ENCODE measurements around the gene B3GAT1. TPM values are rescaled to one million over a fixed set of nuclear protein-coding genes. Genes with fewer than 3 reads are reported as not detected.

B3GAT1 gene
- polyA plus RNA-seq, 1 donor from 2014 or later = 28.2 TPM

DNA sequence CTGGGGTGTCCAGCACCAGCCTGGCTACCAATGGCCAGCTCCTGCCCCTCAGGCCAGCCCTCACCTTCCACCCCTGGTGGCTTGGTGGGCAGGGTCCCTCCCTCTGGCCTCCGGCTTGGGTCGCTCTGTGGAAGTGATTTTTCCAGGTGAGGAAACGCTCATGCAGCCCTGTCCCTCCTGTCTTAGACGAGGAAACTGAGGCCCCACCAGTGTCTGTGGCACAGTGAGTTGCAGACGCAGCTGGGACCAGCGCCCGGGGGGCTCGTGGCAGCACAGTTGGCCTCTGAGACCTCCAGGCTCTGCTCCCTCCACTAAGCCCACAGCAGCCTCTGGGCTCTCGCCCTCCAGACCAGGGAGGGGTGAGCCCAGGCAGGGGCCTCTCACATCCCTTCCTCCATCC is 6.2 kb downstream of the B3GAT1 start:
- H3K79me2 ChIP-seq (replicated peaks; ENCODE audit: insufficient read depth, low read length) = peaks cover 34% of the 10 kb centered on the region
- H3K9me3 ChIP-seq (ENCODE audit: low read length) = peaks cover 5% of the 10 kb centered on the region
- TF ChIP-seq RAD21 (conservative IDR thresholded peaks at IDR 0.05) (no peak), MXI1 (conservative IDR thresholded peaks at IDR 0.05; ENCODE audit: poor library complexity, severe bottlenecking) (no peak), EZH2 (IDR thresholded peaks at IDR 0.05; ENCODE audit: borderline replicate concordance, insufficient read depth, low read length, poor library complexity, severe bottlenecking) (no peak), TAF1 (IDR thresholded peaks at IDR 0.05; ENCODE audit: low read depth) (no peak), EP300 (conservative IDR thresholded peaks at IDR 0.05; ENCODE audit: poor library complexity, severe bottlenecking) (no peak)
- TF ChIP-seq, protein P1, sequence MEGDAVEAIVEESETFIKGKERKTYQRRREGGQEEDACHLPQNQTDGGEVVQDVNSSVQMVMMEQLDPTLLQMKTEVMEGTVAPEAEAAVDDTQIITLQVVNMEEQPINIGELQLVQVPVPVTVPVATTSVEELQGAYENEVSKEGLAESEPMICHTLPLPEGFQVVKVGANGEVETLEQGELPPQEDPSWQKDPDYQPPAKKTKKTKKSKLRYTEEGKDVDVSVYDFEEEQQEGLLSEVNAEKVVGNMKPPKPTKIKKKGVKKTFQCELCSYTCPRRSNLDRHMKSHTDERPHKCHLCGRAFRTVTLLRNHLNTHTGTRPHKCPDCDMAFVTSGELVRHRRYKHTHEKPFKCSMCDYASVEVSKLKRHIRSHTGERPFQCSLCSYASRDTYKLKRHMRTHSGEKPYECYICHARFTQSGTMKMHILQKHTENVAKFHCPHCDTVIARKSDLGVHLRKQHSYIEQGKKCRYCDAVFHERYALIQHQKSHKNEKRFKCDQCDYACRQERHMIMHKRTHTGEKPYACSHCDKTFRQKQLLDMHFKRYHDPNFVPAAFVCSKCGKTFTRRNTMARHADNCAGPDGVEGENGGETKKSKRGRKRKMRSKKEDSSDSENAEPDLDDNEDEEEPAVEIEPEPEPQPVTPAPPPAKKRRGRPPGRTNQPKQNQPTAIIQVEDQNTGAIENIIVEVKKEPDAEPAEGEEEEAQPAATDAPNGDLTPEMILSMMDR (IDR thresholded peaks at IDR 0.05; ENCODE audit: poor library complexity, severe bottlenecking) = no peak
- TF ChIP-seq, protein P2, sequence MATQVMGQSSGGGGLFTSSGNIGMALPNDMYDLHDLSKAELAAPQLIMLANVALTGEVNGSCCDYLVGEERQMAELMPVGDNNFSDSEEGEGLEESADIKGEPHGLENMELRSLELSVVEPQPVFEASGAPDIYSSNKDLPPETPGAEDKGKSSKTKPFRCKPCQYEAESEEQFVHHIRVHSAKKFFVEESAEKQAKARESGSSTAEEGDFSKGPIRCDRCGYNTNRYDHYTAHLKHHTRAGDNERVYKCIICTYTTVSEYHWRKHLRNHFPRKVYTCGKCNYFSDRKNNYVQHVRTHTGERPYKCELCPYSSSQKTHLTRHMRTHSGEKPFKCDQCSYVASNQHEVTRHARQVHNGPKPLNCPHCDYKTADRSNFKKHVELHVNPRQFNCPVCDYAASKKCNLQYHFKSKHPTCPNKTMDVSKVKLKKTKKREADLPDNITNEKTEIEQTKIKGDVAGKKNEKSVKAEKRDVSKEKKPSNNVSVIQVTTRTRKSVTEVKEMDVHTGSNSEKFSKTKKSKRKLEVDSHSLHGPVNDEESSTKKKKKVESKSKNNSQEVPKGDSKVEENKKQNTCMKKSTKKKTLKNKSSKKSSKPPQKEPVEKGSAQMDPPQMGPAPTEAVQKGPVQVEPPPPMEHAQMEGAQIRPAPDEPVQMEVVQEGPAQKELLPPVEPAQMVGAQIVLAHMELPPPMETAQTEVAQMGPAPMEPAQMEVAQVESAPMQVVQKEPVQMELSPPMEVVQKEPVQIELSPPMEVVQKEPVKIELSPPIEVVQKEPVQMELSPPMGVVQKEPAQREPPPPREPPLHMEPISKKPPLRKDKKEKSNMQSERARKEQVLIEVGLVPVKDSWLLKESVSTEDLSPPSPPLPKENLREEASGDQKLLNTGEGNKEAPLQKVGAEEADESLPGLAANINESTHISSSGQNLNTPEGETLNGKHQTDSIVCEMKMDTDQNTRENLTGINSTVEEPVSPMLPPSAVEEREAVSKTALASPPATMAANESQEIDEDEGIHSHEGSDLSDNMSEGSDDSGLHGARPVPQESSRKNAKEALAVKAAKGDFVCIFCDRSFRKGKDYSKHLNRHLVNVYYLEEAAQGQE (IDR thresholded peaks at IDR 0.05; ENCODE audit: borderline replicate concordance) = no peak

DNA sequence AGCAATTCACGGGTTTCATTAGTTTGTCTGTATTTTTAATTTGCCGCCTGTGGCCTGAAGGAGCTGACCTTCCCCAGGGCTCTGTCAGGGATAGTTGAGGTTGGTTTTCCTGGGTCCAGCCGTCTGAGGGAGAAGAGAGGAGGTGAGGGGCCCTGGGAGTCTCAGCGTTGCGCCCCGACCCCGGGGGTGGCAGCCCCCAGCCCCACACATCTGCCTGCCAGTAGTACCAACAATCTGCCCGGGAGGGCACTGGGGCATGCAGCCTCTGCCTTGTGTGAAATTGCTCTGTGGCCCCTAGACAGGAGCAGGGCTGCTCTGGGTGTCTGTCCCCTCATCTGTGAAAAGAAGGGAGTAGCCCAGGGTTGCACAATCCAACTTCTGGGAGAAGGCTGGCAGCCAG is 6.6 kb downstream of the B3GAT1 start:
- H3K9me2 ChIP-seq (ENCODE audit: insufficient read depth, low read length) = no peaks in the 10 kb centered on the region
- peaks cover 34% of the 10 kb centered on the region for H3K79me2 ChIP-seq (replicated peaks; ENCODE audit: insufficient read depth, low read length)
- H4K20me1 ChIP-seq (ENCODE audit: insufficient read depth) = no peaks in the 10 kb centered on the region
- H3F3A ChIP-seq (ENCODE audit: insufficient read depth, low read length, poor library complexity, severe bottlenecking) = no peaks in the 10 kb centered on the region
- H3K36me3 ChIP-seq (ENCODE audit: insufficient read depth, low read length) = no peaks in the 10 kb centered on the region
- TF ChIP-seq EZH2 (IDR thresholded peaks at IDR 0.05; ENCODE audit: borderline replicate concordance, insufficient read depth, low read length, poor library complexity, severe bottlenecking) = no peak
- TF ChIP-seq, protein P2 (IDR thresholded peaks at IDR 0.05; ENCODE audit: borderline replicate concordance) = no peak
- TF ChIP-seq RAD21 (conservative IDR thresholded peaks at IDR 0.05) = no peak
- TF ChIP-seq POLR2AphosphoS5 (IDR thresholded peaks at IDR 0.05) = no peak
- TF ChIP-seq, protein P1 (IDR thresholded peaks at IDR 0.05; ENCODE audit: poor library complexity, severe bottlenecking) = no peak
- no peak for TF ChIP-seq EP300 (conservative IDR thresholded peaks at IDR 0.05; ENCODE audit: poor library complexity, severe bottlenecking)
- no peak for TF ChIP-seq MXI1 (conservative IDR thresholded peaks at IDR 0.05; ENCODE audit: poor library complexity, severe bottlenecking)
- no peak for TF ChIP-seq SMC3 (conservative IDR thresholded peaks at IDR 0.05; ENCODE audit: poor library complexity)
- no peak for TF ChIP-seq TAF1 (IDR thresholded peaks at IDR 0.05; ENCODE audit: low read depth)
- H3K4me2 ChIP-seq (ENCODE audit: low read length) = no peak overlapping the region
- H3K4me3 ChIP-seq (ENCODE audit: low read length) = no peak overlapping the region
- no peak overlapping the region for H3K27ac ChIP-seq (ENCODE audit: low read length)
- no peaks in the 10 kb centered on the region for H3K27me3 ChIP-seq (ENCODE audit: insufficient read depth, low read depth, low read length)
- H3K9me3 ChIP-seq (ENCODE audit: low read length) = peaks cover 6% of the 10 kb centered on the region
- H2AFZ ChIP-seq (ENCODE audit: low read depth, low read length) = no peak overlapping the region
- H3K9ac ChIP-seq (ENCODE audit: low read length) = no peak overlapping the region

More for the DNA sequence above, 6.2 kb downstream of the B3GAT1 start:
- no peaks in the 10 kb centered on the region for H3K9me2 ChIP-seq (ENCODE audit: insufficient read depth, low read length)
- H3K9ac ChIP-seq (ENCODE audit: low read length) = no peak overlapping the region
- no peaks in the 10 kb centered on the region for H3K36me3 ChIP-seq (ENCODE audit: insufficient read depth, low read length)
- no peak overlapping the region for H3K27ac ChIP-seq (ENCODE audit: low read length)
- no peak overlapping the region for H2AFZ ChIP-seq (ENCODE audit: low read depth, low read length)
- no peaks in the 10 kb centered on the region for H4K20me1 ChIP-seq (ENCODE audit: insufficient read depth)
- H3K4me2 ChIP-seq (ENCODE audit: low read length) = no peak overlapping the region
- no peaks in the 10 kb centered on the region for H3F3A ChIP-seq (ENCODE audit: insufficient read depth, low read length, poor library complexity, severe bottlenecking)
- H3K27me3 ChIP-seq (ENCODE audit: insufficient read depth, low read depth, low read length) = no peaks in the 10 kb centered on the region
- H3K4me3 ChIP-seq (ENCODE audit: low read length) = no peak overlapping the region
